SK-N-MC (cell line): Measurements from ENCODE around the gene RAD51D.

Experiments
- EZH2 ChIP-seq: fragments of 200-600 bp; sonication (generic); IDR thresholded peaks from one replicate; pipeline ENCODE4 v1.6.1; 2017; ENCODE audit warnings: antibody characterized with exemption
- FOXP2 ChIP-seq: optimal IDR thresholded peaks from 2 replicates; pipeline ENCODE3; 2011; ENCODE audit warnings: mild to moderate bottlenecking, moderate library complexity; ENCODE audit not compliant: insufficient read depth; ENCODE audit errors: extremely low read length, control extremely low read depth

DNA sequence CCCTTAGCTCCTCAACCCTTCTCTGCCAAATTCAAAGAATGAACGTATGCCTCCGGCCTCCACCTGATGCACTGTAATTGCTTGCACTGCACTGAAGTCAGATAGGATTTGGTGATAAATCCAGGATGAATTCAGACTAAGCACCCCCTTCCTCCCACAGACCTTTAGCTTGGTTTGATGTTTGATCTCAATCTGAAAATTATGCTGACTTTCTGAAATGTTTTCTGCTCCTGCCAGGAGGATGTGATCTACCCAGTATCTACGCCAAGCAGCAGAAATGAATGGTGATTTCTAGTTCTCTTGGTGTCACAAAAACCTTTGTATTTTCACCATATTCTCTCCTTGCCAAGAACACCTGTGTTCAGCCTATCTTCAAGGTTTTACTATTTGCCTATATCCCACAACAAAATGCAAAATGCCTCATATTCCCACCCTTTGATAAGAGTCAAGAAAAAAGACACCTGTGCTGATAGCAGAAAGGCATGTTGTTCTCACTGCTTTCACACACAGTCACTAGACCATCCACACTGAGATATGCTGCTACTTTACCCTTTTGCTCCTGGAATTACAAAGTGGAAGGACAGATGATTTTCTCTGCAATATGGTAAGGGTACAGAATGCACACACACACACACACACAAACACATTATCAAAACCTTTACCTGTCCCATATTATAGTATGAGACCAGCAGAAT lies 70.8 kb downstream of the RAD51D start:
- TF ChIP-seq EZH2 (no peak), FOXP2 (no peak)
